BLaER1 (cell line): ENCODE measurements around the gene BRD7.

Source experiments
- H3K27ac ChIP-seq: shearing (Covaris generic); formaldehyde crosslinking; 2 replicates; pipeline ENCODE4 v1.8.1; 2022
- H3K27me3 ChIP-seq: shearing (Covaris generic); formaldehyde crosslinking; 2 replicates; pipeline ENCODE4 v1.8.1; 2022
- H3K36me3 ChIP-seq: shearing (Covaris generic); formaldehyde crosslinking; 2 replicates; pipeline ENCODE4 v1.8.1; 2022
- H3K4me1 ChIP-seq: shearing (Covaris generic); formaldehyde crosslinking; 2 replicates; pipeline ENCODE4 v1.8.1; 2022
- H3K4me2 ChIP-seq: shearing (Covaris generic); formaldehyde crosslinking; 2 replicates; pipeline ENCODE4 v1.8.1; 2022
- H3K4me3 ChIP-seq: shearing (Covaris generic); formaldehyde crosslinking; 2 replicates; pipeline ENCODE4 v1.8.1; 2022
- H3K9ac ChIP-seq: shearing (Covaris generic); formaldehyde crosslinking; 2 replicates; pipeline ENCODE4 v1.8.1; 2022
- H3K9me3 ChIP-seq: shearing (Covaris generic); formaldehyde crosslinking; 2 replicates; pipeline ENCODE4 v1.8.1; 2022
- H4K20me1 ChIP-seq: shearing (Covaris generic); formaldehyde crosslinking; 2 replicates; pipeline ENCODE4 v1.8.1; 2022
- Cebpa-rat ChIP-seq: shearing (Covaris generic); IDR thresholded peaks from 2 replicates; pipeline ENCODE4 v1.8.1; 2022

Gene BRD7

DNA sequence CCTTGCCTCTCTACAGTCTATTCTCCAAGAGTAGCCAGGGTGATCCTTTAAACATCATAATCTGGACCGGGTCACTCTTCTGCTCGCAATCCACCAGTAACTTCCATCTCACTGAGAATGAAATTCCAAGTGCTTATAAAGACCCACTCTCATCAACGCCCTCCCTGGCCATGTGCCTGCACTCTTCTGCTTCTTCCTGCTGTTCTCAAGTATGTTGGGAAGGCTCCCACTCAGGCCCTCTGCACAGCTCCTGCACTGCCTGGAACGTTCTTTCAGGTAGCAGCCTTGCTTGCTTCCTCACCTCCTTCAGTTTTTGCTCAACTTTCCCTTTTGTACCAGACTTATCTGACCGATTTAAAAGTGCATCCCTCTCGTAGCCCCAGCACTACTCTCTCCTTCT, 44.4 kb downstream of the BRD7 start:
- peaks cover 18% of the 10 kb centered on the region for H3K4me1 ChIP-seq
- H3K4me2 ChIP-seq = no peak overlapping the region
- H3K9ac ChIP-seq = no peak overlapping the region
- TF ChIP-seq Cebpa-rat = no peak
- H4K20me1 ChIP-seq = peaks cover 40% of the 10 kb centered on the region; the same call in 1 of the 2 replicates
- H3K36me3 ChIP-seq = peaks cover 95% of the 10 kb centered on the region
- no peak overlapping the region for H3K27ac ChIP-seq
- H3K4me3 ChIP-seq = no peak overlapping the region
- no peaks in the 10 kb centered on the region for H3K27me3 ChIP-seq
- H3K9me3 ChIP-seq = no peaks in the 10 kb centered on the region

DNA sequence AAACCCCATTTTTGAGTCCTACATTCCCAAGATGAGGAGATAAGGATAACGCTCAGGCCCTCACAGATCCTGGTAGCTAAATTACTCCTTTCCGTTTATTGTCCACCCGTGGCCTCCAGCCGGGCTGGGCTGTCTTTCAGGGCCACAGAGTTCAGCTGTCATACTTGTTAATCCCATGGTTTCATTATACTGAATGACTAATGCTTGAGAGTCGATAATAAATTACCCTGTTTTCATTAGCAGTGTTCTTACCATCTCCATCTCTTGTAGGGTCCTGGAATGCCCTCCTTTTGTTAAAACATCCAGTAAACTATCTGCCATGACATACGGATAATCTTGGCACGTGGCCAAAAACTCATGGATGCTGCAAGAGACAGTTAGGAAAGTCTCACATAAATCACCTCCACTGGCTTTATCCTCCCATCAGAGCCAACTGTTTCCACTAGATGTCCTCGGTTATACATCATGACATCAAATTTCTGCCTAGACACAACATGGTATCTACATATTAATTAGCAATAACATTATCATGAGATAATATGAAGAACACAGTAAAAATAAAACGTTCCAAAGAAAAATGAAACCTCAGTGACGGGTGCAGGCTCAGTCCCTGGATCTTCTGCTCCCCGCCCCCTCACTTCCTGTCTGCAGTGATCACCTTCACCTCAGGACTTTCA, 45.3 kb downstream of the BRD7 start:
- Histone ChIP-seq H3K4me3 (no peak overlapping the region), H3K9me3 (no peaks in the 10 kb centered on the region), H4K20me1 (peaks cover 35% of the 10 kb centered on the region; the same call in 1 of the 2 replicates), H3K36me3 (peaks cover 95% of the 10 kb centered on the region), H3K4me1 (peaks cover 18% of the 10 kb centered on the region), H3K27ac (no peak overlapping the region), H3K9ac (no peak overlapping the region), H3K4me2 (no peak overlapping the region), H3K27me3 (no peaks in the 10 kb centered on the region)
- TF ChIP-seq Cebpa-rat = no peak

DNA sequence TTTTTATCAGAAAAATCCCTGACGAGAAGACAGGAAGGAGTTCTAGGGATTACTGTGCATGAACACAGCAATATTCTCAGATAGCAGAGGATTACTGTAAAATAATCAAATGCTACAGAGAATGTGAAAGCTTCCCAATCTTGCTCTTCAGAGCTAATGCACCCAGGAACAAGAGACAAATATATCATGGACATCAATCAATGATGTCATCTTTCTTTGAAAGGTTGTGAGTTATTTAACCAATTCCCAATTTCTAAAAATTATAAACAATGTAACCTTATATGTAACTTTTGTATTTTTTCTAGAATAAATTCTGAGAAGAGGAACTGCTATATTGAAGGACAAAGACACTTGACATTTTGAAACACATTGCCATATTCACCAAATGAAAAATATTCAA, 46.5 kb downstream of the BRD7 start:
- TF ChIP-seq Cebpa-rat = no peak
- no peak overlapping the region for H3K4me2 ChIP-seq
- H3K9me3 ChIP-seq = no peaks in the 10 kb centered on the region
- H4K20me1 ChIP-seq = peaks cover 30% of the 10 kb centered on the region; the same call in 1 of the 2 replicates
- H3K4me3 ChIP-seq = no peak overlapping the region
- H3K27me3 ChIP-seq = no peaks in the 10 kb centered on the region
- H3K36me3 ChIP-seq = peaks cover 96% of the 10 kb centered on the region
- H3K9ac ChIP-seq = no peak overlapping the region
- no peak overlapping the region for H3K27ac ChIP-seq
- H3K4me1 ChIP-seq = peaks cover 16% of the 10 kb centered on the region

DNA sequence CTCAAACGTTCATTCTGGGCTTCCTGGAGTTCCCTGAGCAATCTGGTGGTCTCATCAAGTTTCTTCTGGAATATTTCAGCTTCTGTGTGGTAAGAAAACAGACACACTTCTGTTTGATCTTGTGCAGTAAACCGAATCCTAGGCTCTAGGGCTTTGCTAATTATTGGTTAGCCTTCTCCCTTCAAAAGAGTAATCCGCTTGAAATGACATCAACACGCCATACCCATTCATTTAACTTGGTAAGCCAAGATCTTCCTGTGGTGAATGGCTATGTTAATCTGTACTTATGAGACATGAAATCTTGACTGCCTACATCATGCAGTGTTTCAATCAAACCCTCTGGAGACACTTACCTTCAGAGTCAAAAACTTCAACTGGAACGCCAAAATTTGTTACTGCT, 48.5 kb downstream of the BRD7 start:
- Histone ChIP-seq H3K9me3 (no peaks in the 10 kb centered on the region), H3K4me3 (no peak overlapping the region), H3K27ac (no peak overlapping the region), H3K9ac (no peak overlapping the region), H3K36me3 (peaks cover 96% of the 10 kb centered on the region), H4K20me1 (peaks cover 33% of the 10 kb centered on the region), H3K27me3 (no peaks in the 10 kb centered on the region), H3K4me2 (peak overlapping the region; percentile 34; the same call in 1 of the 2 replicates), H3K4me1 (peaks cover 23% of the 10 kb centered on the region)
- no peak for TF ChIP-seq Cebpa-rat

DNA sequence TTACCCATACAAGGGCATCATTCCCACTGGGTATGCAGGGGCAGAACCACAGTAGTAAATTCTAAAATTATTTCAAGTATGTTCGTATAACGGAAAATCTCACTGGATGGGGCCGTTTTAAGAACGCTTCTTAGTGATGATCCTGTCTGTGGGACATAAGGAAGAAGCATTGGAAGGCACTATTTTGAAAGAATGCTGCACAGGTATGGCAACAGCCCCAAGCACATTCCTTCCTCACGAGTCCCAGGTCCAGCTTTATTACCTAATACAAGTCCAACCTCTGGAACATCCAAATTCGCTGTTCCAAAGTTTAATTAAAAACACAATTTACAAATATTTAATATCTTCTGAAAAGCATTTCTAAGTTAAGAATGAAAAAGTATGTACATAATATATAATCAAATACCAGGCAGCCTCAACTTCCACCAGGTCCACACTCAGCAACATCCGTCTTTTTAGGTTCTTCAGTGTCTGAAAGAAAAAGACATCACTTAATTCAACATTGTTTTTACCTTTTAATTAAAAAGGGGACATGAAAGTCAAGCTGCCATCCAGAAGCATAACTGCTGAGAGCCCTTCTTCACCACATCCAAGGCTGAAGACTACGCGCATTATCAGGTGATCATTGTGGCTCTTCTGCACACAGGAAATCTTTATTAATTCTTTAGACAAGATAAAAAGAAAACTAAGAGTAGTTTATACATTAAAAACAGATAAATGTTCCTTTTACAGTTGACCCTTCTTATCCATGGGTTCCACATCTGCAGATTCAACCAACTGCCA, 49.8 kb downstream of the BRD7 start:
- Histone ChIP-seq H4K20me1 (peaks cover 37% of the 10 kb centered on the region), H3K27me3 (no peaks in the 10 kb centered on the region), H3K4me1 (peaks cover 36% of the 10 kb centered on the region), H3K9me3 (no peaks in the 10 kb centered on the region), H3K4me2 (no peak overlapping the region), H3K4me3 (no peak overlapping the region), H3K36me3 (peaks cover 94% of the 10 kb centered on the region), H3K27ac (no peak overlapping the region), H3K9ac (no peak overlapping the region)
- no peak for TF ChIP-seq Cebpa-rat

DNA sequence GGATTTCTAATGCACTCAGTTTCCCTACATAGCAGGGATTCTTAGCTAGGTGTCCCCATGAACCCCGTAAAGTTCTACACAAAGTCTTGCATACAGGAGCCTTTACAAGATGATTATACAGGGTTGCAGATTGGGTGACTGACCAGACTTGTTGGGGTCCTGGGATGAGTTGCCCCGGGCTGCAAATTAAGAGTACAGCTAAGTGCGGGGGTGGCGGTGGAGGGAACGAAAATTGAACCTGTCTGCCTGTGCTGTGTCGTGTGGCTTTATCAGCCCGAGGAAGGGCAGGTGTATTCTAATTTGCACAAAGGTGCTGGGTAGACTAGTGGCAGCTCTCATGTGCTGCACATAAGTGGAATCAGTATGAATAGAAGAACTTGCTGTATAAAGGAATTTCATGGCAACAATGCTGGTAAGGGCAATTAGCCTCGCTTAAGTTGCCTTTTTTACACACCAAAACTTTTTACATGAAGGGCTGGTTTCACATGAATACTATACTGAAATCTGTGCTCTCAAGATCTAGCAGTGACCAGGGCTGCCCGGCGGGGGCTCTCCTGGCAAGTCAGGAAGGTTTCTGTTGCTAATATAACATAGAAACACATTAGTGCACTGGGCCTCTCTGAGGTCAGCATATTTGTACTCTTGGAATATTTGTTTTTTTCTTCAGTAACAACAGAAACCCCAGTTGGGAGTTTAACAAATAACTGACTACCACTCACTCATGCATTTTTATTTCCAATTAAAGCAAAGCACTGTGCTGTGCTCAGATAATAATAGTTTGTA, 51.7 kb downstream of the BRD7 start:
- Histone ChIP-seq H3K9me3 (no peaks in the 10 kb centered on the region), H3K9ac (no peak overlapping the region), H4K20me1 (peaks cover 42% of the 10 kb centered on the region), H3K4me1 (peaks cover 48% of the 10 kb centered on the region), H3K27ac (no peak overlapping the region), H3K27me3 (no peaks in the 10 kb centered on the region), H3K4me2 (no peak overlapping the region), H3K36me3 (peaks cover 89% of the 10 kb centered on the region), H3K4me3 (no peak overlapping the region)
- TF ChIP-seq Cebpa-rat = no peak

DNA sequence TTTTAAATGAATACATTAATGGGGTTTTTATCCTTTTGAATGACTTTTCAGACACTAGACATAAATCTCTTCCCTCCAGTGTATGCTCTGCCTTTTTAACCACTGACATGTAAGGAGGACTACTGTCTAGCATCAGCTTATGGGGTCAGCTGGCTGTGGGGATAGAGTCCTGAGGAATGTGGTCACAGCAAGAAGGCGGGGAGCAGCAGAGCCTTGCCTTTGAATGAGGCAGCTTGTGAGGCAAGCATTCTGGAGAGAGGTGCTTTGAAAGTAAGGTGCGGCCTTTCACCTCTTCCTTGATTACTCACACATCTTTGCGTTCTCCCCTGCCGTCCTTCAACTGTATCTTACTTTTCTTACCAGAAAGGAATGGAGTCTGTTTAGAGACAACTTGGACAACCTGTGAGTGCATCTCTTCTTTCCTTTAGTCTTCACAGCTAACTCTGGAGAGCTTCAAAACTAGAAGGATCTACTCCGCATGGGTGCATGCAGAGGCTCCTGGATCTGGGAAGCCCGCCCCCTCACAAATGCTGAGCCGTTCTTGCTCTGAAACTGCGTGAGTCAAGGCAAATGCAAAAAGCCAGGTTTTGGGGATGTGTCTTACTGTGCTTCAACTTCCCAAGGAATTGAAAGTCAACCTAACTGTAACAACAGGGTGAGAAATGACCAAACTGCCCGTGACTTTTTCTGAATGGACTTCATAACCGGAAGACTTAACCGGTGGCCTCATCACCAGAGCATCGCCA, 52.5 kb downstream of the BRD7 start:
- H3K9ac ChIP-seq = no peak overlapping the region
- peaks cover 48% of the 10 kb centered on the region for H3K4me1 ChIP-seq
- no peaks in the 10 kb centered on the region for H3K9me3 ChIP-seq
- H3K36me3 ChIP-seq = peaks cover 84% of the 10 kb centered on the region
- H4K20me1 ChIP-seq = peaks cover 42% of the 10 kb centered on the region
- H3K4me2 ChIP-seq = peak overlapping the region; percentile 85; the same call in 1 of the 2 replicates
- no peaks in the 10 kb centered on the region for H3K27me3 ChIP-seq
- H3K4me3 ChIP-seq = no peak overlapping the region
- TF ChIP-seq Cebpa-rat = no peak
- no peak overlapping the region for H3K27ac ChIP-seq

DNA sequence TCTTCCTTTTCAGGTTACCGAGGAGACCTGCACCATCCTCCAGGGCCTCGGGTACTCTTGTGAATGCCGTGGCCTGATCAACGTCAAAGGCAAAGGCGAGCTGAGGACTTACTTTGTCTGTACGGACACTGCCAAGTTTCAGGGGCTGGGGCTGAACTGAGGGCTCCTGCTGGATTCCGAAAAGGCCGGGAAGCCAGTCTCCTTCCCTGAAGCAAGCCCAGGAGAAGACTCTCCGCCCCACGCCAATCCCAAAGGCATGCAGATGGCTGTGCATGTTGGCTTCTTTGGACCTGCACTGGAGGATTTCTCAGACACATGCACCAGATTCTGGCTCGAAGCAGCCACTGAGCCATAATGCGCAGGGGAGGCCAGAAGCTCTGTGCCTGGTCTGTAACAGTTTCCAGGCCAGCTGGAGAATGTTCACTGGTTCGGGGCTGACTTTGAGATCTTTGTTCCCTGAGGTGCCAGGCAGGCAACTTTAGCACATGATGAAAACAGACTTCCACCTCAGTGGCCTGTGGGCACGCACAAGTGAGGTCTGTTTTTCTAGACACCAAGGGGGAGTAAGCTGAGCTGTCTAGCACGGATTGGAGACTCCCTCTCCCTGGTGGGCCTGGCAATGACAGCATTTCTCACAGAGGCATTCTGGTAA, 53.3 kb downstream of the BRD7 start:
- Histone ChIP-seq H3K4me3 (no peak overlapping the region), H3K9me3 (no peaks in the 10 kb centered on the region), H3K27ac (no peak overlapping the region), H3K27me3 (no peaks in the 10 kb centered on the region), H3K36me3 (peaks cover 76% of the 10 kb centered on the region), H3K9ac (0 out of 2 replicates have a peak overlapping the region, but pooled peaks have one; percentile 38), H3K4me2 (peak overlapping the region; percentile 85), H3K4me1 (peaks cover 45% of the 10 kb centered on the region), H4K20me1 (peaks cover 42% of the 10 kb centered on the region)
- TF ChIP-seq Cebpa-rat = no peak

DNA sequence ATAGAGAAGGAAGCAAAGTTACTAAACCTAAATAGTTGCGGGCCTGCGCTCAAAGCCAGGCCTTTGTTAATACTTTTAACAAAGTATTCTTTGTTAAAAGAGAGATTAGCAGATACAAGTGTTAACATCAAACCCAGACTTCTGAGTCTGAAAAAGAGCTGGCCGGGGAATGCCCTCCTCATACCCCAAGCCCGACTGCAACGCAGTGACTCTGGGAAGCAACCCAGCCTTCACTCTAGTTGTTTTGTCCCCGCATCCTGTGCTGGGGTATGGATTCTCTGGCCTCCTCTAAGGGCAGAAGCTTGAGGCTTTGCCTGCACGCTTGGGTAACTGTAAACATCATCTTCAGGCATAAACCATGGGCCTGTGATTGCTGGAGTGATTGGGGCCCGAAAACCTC, 54.1 kb downstream of the BRD7 start:
- peak overlapping the region; percentile 85 for H3K4me2 ChIP-seq
- 0 out of 2 replicates have a peak overlapping the region, but pooled peaks have one; percentile 38 for H3K9ac ChIP-seq
- no peak for TF ChIP-seq Cebpa-rat
- H3K27me3 ChIP-seq = no peaks in the 10 kb centered on the region
- no peaks in the 10 kb centered on the region for H3K9me3 ChIP-seq
- no peak overlapping the region for H3K4me3 ChIP-seq
- H3K27ac ChIP-seq = peak overlapping the region; percentile 52; the same call in 1 of the 2 replicates
- peaks cover 47% of the 10 kb centered on the region for H3K4me1 ChIP-seq
- H4K20me1 ChIP-seq = peaks cover 42% of the 10 kb centered on the region
- peaks cover 68% of the 10 kb centered on the region for H3K36me3 ChIP-seq
